ENCODE data around the gene HCN3. TPM values are rescaled to one million over a fixed set of nuclear protein-coding genes. Genes with fewer than 3 reads are reported as not detected.

The HCN3 gene
- total and polyA plus RNA-seq, 2 of the 8 experiments (the other 6 are each of a cell fraction or from before 2014, with no cell fraction given) = 6.4 to 7.3 TPM

GRCh38 chr1:155250633-155251449, 26.4 kb upstream of the HCN3 start (continued):
- TF ChIP-seq CHD7 (IDR thresholded peaks at IDR 0.05; ENCODE audit: insufficient replicate concordance, low read length) (no peak), SRF (IDR thresholded peaks at IDR 0.05; ENCODE audit: low read depth, low read length) (no peak), CTCF (IDR thresholded peaks at IDR 0.05; ENCODE audit: control extremely low read depth in 1 of 3, insufficient read depth in 1 of 3, low read depth in 1 of 3, low read length in 3 of 3) (peak; percentile 100), BCL11A (IDR thresholded peaks at IDR 0.05; ENCODE audit: low read depth in 2 of 2, low read length in 2 of 2) (no peak), SP2 (IDR thresholded peaks at IDR 0.05; ENCODE audit: low read length) (no peak), ASH2L (IDR thresholded peaks at IDR 0.05; ENCODE audit: low read length) (peak; percentile 59), CBX8 (IDR thresholded peaks at IDR 0.05; ENCODE audit: borderline replicate concordance, low read depth, low read length) (no peak), KDM5A (IDR thresholded peaks at IDR 0.05; ENCODE audit: low read length) (no peak)

Data from H1 (cell line).